GM19395 (cell line): Measurements from ENCODE around the gene FAM241B.

Experiments
- ATAC-seq: cut with Tn5 transposase; IDR thresholded peaks from one replicate; pipeline ENCODE4 v1.9.1; 2021; ENCODE audit warnings: mild to moderate bottlenecking, moderate library complexity; ENCODE audit not compliant: unreplicated experiment

FAM241B gene

GRCh38 chr10:69633673-69634635 is 3.9 kb downstream of the FAM241B start:
- no peak for ATAC-seq

DNA sequence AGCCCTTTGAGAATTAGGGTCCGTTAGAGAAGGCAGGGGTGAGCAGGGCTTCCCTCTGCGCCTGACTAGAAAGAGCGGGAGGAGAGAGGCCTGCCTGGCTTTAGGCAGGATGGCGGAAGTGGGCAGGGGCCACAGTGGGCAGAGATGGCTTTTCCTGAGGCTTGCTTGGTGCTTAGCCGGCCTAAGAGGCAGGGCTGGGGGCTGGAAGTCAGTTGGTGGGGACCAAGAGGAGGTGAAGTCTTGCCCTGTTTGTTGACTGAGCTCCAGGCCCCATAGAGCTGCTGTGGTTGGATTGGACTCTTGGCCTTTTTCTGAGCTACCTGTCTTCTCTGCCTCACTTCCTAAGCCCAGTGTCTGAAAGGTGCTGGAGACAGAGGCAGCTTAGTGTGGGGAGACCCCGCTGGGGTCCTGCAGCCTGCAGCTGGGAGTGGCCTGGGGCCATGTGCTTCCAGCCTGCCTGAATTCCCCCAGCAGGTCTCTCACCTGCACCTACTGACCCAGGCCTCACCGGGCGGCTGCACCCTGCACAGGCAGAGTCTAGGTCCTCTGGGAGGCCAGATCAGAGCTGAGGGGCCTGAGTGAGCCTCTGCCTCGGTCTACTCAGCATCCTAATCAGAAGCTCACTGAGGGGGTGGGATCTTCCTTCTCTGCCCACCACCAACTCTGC is 4.8 kb downstream of the FAM241B start:
- ATAC-seq: no peak

- no peak for ATAC-seq
Measured at GRCh38 chr10:69635428-69636272, 5.6 kb downstream of the FAM241B start.

DNA sequence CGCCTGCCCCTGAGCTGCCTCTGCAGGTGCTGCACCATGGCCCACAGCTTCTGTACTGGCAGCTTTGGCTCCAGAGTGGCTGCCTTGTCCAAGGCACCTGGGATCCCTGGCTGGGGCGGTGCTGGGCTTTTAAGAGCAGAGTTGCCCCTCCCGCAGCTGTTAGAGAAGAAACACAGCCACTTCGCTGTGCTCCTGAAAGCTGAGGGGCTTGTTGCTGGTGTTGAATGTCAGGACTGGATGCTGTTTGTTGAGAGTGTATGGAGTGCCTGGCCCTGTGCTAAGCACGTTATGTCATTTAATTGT is 6.2 kb downstream of the FAM241B start:
- no peak for ATAC-seq

DNA sequence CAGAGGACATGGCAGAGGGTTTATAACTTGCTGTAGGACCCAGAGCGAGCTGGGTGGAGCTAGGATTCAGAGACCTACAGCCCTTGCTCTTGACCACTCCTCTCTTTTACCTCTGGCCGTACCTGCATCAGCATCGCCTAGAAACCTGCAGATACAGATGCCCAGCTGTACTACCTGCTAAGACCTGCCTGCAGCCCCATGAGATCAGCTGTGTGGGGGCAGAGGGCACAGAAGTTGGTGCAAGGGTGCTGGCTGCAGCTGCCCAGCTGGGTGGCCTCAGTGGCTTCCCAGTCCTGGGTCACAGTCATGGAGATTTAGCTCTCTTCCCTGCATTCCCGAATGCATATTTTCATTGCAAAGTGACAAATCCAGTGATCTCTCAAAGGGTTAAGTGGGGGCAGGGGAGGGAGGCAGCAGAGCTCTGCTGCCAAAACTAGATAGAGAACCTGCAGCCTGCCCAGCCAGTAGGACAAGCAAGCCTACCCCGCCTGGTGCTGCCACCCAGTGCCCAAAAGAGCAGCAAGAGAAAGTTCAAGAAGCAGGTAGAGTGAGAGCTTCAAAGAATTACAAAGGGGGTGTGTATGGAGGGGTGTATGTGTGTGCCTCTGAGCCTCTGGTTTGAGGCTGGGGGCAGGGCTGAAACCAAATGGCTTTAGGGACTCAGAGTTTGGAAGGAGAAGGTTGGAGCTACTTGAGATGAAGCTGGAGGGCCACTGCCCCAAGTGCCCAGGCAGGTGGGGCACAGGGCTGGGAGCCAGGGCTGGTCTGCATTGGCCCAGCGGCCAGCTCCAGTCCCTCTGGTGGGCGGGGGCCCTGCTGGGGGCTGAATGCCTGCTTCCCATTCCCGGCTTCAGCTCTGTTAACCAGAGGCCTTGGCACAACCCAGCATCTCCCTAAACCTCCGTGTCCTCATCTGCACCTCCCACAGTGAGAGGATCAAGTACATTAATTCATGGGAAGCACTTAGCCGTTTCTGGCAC is 6.9 kb downstream of the FAM241B start:
- no peak for ATAC-seq

DNA sequence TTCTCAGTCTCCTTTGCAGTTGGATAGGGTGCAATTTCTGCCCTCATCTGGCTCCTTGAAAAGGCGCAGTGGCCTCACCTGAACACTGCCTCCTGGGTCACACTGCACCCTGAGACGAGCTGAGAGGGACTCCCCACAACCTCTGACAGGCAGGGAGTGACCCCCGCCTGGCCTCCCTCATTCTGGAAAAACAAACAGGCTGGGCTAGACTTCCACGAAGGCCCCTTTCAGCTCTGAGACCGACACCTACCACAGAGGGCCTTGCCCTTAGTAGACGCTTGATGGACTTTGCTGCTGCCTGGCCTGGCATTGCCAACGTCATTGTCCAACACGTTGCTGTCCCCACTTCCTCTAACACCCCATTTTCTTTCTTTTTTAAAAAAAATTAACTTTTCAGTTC is 8.6 kb downstream of the FAM241B start:
- ATAC-seq: no peak

- ATAC-seq: no peak
Measured at GRCh38 chr10:69639291-69640195, 9.5 kb downstream of the FAM241B start.

- no peak for ATAC-seq
Measured at GRCh38 chr10:69640196-69640980, 10.3 kb downstream of the FAM241B start.

GRCh38 chr10:69641261-69641980 is 11.4 kb downstream of the FAM241B start:
- ATAC-seq: no peak

- no peak for ATAC-seq
Measured at GRCh38 chr10:69642747-69643146, 12.7 kb downstream of the FAM241B start.

- no peak for ATAC-seq
Measured at GRCh38 chr10:69643779-69644657, 14.0 kb downstream of the FAM241B start.

DNA sequence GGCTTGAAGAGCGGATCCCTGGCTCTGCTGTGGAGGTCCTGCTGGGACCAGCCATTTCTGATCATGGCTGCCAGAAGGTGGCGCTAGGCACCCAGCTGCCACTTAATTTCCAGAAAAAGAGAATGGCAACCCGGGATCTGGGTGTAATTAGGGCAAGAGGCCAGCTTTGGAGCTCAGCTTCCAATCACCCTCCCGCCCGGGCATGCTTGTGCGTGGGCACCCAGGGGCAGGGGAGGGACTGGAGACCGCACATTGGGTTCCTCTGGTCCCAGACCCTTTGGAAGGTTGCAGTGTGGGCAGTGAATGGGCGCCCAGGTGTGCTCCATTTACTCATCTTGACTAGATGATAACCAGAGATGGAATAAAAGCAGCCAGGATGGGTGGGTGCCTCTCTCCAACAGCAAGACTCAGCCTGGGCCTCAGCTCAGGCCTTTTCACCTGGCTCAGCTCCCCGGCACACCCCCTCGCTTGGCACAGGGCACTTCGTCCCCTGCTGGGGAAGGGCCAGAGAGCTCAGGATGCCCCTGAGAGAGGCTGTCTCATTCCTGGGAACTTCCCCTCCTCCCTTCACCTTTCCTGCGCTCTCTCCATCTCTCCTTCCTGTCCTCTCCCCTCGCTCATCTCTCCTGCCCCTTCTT is 14.7 kb downstream of the FAM241B start:
- no peak for ATAC-seq

- ATAC-seq: no peak
Measured at GRCh38 chr10:69645296-69646184, 15.5 kb downstream of the FAM241B start.

- ATAC-seq: no peak
Measured at GRCh38 chr10:69646185-69647060, 16.4 kb downstream of the FAM241B start.
